GM21360 (cell line): ENCODE measurements around the gene DIP2A.

Source experiments
- ATAC-seq: cut with Tn5 transposase; IDR thresholded peaks from one replicate; pipeline ENCODE4 v1.9.1; 2021; ENCODE audit warnings: mild to moderate bottlenecking, moderate library complexity; ENCODE audit not compliant: unreplicated experiment

DIP2A gene, protein sequence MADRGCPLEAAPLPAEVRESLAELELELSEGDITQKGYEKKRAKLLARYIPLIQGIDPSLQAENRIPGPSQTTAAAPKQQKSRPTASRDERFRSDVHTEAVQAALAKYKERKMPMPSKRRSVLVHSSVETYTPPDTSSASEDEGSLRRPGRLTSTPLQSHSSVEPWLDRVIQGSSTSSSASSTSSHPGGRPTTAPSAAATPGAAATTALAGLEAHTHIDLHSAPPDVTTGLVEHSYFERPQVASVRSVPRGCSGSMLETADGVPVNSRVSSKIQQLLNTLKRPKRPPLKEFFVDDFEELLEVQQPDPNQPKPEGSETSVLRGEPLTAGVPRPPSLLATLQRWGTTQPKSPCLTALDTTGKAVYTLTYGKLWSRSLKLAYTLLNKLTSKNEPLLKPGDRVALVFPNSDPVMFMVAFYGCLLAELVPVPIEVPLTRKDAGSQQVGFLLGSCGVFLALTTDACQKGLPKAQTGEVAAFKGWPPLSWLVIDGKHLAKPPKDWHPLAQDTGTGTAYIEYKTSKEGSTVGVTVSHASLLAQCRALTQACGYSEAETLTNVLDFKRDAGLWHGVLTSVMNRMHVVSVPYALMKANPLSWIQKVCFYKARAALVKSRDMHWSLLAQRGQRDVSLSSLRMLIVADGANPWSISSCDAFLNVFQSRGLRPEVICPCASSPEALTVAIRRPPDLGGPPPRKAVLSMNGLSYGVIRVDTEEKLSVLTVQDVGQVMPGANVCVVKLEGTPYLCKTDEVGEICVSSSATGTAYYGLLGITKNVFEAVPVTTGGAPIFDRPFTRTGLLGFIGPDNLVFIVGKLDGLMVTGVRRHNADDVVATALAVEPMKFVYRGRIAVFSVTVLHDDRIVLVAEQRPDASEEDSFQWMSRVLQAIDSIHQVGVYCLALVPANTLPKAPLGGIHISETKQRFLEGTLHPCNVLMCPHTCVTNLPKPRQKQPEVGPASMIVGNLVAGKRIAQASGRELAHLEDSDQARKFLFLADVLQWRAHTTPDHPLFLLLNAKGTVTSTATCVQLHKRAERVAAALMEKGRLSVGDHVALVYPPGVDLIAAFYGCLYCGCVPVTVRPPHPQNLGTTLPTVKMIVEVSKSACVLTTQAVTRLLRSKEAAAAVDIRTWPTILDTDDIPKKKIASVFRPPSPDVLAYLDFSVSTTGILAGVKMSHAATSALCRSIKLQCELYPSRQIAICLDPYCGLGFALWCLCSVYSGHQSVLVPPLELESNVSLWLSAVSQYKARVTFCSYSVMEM (N-terminal part only)

DNA sequence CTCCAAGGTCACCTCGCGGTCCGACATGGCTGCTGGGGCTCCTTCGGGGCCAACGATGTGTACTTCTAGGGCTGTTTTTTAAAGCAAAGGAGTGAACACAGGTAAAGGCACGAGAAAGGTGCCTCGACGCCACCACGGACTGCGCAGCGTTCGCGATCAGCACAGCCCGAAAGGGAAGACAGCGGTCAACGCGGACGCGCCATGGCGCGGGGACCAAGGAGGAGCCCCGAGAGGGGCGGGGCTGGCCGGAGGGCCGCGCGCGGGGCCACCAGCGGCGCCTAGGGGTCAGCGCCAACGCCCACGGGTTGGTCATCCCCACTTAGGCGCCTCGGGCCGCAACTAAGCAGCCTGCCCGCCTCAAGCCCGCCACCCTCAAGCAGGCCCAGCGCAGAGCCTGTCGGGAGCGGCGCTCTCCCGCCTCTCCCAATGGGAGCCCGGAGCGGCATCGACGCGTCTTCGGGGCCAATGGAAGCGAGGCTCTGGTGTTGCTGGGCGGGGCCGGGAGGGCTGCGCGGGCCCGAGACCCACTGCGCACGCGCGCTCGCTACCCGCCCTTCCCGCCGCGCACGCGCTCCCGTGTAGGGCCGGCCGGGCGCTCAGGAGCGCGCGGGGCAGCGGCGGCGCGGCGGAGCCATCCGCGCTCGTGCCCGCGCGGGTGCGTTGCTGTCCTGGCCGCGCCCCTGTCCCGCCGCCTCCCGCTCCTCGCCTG, at the start of gene DIP2A:
Gene DIP2A (plus strand): TSS at position 577 of the 709 bp plus-strand sequence. CDS start 241 bp downstream, outside the sequence.
- ATAC-seq = peak; percentile 86

DNA sequence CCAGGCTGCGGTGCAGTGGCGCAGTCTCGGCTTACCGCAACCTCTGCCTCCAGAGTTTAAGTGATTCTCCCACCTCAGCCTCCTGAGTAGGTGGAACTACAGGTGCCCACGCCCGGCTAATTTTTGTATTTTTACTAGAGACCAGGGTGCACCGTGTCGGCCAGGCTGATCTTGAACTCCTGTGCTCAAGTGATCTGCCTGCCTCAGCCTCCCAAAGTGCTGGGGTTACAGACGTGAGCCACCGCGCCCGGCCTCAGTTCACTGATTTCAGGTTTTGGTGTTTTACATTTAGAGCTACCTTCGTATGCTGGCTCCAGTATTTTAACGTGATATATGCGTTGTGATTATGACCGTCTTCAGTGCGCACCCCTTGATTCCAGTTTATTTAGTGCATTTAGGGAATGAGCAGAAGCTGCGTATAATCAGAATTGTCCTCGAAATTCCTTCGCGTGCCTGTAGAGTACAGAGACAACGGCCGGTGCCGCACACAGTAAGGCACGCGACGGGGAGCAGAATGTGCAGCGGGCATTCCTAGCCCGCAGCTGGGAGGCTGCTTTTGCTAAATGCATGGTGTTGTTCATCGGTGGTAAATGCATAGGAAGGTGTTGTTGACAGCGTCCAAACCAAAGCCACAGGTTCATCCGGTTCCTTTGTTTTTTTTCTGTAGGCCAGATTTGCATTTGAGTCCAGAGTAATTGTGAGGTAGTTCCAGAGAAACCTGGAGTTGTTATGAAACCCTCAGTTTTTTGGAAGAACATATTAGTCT, 48.9 kb upstream of the DIP2A start:
- no peak for ATAC-seq

DNA sequence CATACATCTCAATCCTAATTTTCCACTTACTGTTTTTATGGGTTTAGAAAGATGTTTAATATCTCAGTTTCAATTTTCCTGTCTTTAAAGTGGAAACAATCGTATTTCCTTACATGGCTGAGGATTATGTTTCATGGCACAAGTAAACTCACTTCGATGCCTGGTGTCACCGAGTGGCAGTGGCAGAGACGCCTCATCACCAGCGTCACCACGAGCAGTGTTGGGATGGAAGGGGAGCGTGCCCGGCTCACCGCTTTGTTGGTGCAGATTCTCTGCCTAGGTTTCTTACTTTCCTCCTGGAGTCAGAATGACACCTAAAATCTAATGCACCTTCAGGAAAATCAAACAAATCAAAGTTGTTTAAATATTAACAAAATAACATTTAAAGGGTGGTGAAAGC, 48.2 kb upstream of the DIP2A start:
- ATAC-seq = no peak

DNA sequence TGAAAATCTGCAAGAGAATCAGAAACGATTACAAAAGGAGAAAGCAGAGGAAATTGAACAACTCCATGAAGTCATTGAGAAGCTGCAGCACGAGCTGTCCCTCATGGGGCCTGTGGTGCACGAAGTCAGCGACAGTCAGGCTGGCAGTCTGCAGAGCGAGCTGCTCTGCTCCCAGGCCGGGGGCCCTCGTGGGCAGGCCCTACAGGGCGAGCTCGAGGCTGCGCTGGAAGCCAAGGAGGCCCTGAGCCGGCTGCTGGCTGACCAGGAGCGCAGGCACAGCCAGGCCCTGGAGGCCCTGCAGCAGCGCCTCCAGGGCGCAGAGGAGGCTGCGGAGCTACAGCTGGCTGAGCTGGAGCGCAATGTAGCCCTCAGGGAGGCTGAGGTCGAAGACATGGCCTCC, 47.5 kb upstream of the DIP2A start:
- ATAC-seq = no peak

DNA sequence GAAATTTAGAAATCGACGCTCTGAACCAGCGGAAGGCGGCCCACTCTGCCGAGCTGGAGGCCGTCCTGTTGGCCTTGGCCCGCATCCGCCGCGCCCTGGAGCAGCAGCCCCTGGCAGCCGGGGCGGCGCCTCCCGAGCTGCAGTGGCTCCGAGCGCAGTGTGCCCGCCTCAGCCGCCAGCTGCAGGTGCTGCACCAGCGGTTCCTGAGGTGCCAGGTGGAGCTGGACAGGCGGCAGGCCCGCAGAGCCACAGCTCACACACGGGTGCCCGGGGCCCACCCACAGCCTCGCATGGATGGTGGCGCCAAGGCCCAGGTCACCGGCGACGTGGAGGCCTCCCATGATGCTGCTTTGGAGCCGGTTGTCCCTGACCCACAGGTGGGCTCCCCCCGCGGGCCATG, 47.0 kb upstream of the DIP2A start:
- no peak for ATAC-seq

DNA sequence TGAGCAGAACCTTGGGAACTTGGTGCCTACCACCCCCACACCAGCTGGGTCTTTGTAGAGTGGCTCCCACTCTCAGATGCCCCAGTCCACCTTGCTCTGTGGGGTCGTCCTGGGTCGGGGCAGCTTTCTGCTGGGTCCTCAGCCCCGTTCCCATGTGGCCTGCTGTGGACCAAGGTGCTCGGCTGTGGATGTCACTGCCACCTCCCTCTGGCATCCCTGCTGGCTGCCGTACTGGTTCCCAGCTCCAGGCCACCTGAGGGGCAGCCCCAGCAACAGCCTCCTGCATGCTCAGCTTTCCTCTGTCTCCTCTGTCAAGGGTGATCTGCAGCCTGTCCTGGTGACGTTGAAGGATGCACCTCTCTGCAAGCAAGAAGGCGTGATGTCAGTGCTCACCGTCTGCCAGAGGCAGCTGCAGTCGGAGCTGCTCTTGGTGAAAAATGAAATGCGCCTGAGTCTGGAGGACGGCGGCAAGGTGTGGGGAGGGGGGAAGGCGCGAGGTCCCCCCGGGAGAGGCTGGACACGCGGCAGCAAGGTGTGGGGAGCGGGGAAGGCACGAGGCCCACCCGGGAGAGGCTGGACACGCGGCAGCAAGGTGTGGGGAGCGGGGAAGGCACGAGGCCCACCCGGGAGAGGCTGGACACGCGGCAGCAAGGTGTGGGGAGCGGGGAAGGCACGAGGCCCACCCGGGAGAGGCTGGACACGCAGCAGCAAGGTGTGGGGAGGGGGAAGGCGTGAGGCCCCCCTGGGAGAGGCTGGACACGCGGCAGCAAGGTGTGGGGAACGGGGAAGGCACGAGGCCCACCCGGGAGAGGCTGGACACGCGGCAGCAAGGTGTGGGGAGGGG, 45.9 kb upstream of the DIP2A start:
- no peak for ATAC-seq

DNA sequence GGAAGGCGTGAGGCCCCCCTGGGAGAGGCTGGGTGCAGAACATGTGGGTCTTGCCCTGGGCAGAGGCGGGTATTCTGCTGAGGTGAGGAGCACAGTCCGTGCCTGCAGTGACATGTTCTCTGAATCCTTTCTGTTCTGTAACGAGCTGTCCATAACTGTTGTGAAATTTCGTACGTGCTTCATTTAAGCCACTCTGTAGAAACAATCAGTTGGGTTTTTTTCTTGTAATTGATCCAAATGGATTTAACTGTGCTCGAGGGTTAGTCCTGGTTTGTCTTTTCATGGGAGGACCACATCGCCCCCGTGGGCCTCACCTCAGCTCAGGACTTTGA, 45.4 kb upstream of the DIP2A start:
- no peak for ATAC-seq

DNA sequence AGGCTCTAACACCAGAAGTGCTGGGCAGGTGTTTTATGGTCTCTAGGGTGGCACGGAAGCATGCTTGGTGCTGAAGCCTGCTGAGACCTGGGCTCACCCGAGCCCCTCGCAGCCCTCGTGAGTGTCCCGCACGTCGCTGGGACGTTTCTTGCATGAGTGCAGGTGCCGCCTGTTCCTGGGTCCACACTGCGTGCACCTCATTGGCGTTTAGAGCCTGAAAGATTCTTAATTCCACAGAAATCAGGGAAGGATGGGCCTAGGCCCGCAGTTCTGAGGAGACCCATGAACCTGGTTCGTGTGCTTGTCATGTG, 43.8 kb upstream of the DIP2A start:
- ATAC-seq = no peak

DNA sequence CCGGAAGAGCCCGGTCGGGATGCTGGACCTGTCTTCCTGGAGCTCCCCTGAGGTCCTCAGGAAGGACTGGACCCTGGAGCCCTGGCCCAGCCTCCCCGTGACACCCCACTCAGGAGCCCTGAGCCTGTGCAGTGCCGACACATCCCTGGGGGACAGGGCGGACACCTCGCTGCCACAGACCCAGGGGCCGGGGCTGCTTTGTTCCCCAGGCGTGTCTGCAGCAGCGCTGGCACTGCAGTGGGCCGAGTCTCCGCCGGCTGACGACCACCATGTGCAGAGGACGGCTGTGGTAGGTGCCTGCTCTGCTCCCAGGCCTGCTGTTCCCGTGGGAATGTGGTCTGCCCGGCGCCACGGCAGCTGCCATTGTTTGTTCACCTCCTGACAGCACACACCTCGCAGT, 42.1 kb upstream of the DIP2A start:
- no peak for ATAC-seq

DNA sequence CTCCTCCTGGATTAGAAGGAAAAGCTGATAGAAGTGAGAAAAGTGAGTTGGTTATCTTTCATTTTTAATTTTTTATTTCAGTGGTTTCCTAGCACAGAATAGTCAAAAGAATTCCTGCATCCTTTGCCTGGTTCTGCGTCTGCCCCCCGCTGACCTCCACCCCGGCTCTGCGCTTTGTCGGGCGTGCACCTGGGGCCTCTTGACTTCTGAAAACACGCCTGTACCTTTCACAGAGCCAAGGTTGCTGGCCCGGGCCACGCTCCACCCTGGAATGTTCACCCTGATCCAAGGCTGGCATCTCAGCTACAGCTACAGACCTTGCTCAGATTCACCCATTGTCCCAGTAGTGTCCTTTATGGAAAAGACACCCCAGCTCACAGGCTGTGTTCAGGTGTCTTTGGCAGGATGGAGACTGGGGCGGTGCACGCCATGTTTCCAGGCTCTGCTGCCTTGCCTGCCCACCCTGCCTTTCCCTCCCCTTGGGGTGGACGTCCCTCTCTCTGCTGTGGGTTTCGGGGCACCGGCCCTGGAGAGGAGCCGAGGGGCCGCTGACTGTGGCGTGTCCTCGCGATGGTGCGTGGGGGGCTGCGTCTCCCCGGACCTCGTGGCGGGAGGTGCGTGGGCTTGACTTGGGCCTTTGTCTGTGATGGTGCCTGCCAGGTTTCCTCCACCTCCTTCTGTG, 40.3 kb upstream of the DIP2A start:
- ATAC-seq = no peak

DNA sequence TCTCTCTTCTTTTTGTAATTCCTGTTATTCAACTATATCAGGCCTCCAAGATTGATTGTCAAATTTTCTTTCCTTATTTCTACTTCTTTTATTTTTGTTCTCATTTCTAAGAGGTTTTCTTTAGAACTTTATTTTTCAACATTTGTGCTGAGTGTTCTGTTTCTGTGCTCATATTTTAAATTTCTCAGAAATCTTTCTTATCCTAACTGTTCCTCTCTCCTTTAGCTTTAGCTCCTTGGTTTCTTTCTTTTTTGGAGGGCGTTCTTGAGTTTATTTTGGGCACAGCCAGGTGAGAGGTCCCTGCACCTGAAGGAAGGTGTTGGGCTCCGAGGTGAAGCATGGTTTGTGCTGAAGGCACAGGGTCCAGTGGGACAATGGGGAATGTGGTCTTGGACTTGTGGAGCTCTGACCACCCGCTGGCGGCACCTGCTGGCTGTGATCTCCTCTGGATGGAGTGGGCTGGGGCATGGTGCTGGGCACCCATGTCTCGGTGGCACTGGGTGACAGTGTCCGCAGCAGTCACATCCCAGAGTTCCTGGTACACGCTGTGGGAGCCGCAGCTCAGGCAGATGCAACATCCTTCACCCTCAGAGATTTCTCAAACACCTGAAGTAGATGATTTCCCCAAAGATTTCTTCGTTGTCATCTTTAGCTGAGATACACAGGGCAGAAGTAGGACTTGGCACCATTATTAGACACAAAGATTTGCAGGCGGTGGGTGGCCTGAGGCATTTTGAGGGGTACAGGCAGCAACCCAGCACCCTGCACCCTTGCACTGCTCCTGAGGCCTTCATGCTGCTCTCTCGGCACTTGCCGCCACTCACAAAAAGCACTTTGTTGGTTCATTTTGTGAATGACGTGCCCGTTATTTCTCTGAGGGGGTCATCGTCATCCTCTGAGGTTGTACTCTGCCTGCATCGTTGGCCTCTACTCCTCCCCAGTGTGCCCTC, 38.2 kb upstream of the DIP2A start:
- no peak for ATAC-seq

DNA sequence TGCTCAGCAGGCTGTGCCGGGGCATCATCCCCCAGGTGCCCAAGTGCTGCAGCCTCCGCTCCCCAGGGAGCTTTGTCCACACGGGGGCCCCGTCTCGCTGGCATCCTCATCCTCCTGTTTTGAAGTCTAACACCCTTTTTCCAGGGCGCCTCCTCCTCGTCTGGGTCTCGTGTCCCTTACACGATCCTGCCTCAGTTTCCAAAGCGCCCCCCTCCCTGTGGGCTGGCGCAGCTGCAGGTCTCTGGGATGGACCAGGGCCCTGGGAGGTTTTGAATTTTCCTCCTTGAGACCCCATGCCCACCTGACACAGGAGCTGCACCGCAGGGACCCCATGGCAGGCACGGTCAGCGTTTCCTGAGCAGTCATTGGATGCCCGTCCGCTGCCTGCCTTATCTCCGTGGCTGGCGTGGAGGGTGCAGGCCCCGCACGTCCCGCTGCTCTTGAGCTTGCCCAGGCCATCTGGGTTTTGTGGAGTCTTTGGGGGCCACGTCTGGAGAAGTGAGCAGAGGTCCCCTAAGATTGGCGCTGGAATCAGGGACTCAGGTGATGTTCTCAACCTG, 37.4 kb upstream of the DIP2A start:
- ATAC-seq = no peak

DNA sequence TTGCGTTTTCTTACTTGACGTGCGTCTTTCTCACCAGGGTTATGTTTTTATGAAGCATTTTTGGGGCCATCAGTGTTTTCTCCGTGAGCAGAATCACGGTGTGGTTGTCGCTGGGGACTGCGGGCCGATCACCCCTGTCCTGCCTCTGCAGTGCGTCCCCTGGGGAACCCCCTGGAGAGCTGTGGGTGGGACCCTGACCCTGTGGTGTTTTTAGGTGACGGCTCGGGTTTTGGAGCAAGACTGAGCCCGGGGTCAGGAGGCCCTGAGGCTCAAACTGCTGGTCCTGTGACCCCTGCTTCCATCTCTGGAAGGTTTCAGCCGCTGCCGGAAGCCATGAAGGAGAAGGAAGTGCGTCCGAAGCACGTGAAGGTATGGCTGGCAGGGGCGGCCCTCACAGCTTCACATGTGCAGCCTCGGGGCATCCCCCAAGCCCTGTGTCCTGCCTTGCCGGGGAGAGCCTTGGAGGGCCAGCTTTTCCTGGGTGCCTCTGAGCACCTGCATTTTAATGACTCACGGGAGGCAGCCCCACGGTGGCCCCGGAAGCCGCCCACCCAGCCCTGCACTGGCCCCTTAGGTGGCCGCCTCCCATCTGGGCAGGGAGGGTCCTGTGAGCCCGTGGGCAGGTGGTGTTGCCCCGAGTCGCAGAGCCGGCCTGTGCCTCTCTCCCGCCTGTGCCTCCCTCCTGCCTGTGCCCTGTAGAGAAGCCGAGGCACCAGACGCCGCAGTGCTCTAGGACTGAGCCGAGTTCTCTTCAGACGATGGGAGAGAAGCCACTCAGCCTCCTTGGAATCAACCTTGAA, 36.7 kb upstream of the DIP2A start:
- ATAC-seq = no peak

DNA sequence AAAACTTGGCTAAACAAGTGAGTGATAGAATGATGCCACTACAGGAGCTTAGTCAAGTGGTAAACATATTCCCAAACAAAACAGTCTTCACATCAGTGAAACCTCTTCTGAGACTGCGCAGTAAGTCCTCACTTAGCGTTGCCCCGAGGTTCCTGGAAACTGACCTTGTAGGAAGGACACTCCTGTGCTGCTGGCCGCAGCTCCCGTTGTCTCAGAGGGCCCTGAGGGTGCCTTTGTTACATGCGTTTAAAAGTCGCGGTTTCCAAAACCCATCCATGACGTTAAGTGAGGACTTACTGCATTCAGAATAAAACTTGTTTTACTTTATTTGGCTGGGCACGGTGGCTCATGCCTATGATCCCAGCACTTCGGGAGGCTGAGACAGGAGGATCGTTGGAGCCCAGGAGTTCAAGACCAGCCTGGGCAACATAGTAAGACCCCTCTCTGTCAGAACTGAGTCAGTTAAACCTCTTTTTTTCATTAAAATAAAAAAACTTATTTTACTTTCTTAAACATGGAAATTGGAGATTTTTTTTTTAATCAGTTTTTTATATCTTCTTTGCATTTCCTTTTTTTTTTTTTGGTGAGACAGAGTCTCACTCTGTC, 36.0 kb upstream of the DIP2A start:
- no peak for ATAC-seq

DNA sequence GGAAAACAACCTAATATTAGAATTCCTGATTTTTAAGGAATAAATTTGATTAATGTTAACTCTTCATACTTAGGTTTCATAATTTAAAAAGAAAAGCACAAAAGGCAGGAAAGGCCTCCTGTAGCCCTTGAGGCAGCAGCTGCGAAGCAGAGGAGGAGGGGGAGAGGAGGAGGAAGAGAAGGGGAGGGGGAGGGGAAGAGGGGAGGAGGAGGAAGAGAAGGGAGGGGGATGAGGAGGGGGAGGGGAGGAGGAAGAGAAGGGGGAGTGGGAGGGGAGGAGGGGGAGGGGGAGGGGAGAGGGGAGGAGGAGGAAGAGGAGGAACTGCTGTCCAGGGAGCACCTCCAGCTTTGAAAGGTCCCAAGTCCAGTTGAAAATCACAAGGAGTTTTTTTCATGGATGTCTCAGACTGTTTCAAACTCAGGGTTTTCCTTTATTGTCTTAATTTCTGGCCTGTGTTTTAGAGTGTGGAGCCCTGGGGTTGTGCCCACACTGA, 35.1 kb upstream of the DIP2A start:
- ATAC-seq = no peak

DNA sequence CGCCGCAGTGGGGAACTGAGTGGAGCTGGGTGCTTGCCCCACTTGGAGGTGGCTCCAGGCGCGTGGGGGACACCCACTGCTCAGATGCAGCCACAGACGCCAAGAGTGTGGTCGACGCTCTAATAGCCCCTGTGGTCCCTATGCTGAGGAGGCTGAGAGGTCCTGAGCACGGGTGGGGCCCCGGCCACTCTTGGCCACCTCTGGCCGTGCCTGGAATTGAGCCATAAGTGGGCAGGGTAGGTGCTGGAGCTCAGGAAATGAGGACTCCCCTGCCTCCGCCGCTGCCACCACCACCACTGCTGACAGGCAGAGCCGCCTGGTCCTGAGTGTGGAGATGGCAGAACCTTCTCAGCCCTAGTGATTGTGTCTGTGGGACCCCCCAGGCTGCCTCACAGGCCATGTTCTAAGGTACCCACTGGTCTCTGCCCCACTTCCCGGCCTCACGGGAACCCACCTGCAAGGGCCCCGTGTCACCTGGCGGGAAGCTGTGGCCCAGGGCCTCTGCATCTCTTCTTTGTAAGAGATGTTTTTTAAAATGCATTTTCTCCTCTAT, 34.6 kb upstream of the DIP2A start:
- no peak for ATAC-seq
